Activated B cell treated with CpG ODN at 0.5 μM for 24 hours (primary cell): Measurements from ENCODE around the gene RAB12. TPM values are rescaled to one million over a fixed set of nuclear protein-coding genes. Genes with fewer than 3 reads are reported as not detected.

ENCODE experiments used
- ATAC-seq: fragments of 200-7000 bp; cut with Tn5 transposase; one replicate; pipeline ENCODE4 v1.10.0; 2021; ENCODE audit warnings: low read depth, mild to moderate bottlenecking, moderate library complexity
- CTCF ChIA-PET: fragments of 350-600 bp; sonication (Branson Sonifier 250); formaldehyde crosslinking; loops from one replicate; lab custom pipeline; 2021; ENCODE audit warnings: antibody characterized with exemption; lab: Charles Lee
- POLR2A ChIA-PET: fragments of 350-600 bp; sonication (Branson Sonifier 250); formaldehyde crosslinking; loops from one replicate; lab custom pipeline; 2021; ENCODE audit warnings: antibody characterized with exemption; lab: Charles Lee
- DNase-seq: peaks from one replicate; pipeline ENCODE4 v3.0.0; 2022
- H3K27ac Mint-ChIP-seq: one replicate; pipeline ENCODE4 v1.8.0; 2020; ENCODE audit warnings: mixed read lengths
- H3K27me3 Mint-ChIP-seq: one replicate; pipeline ENCODE4 v1.8.0; 2021; ENCODE audit warnings: mixed read lengths
- H3K36me3 Mint-ChIP-seq: one replicate; pipeline ENCODE4 v1.8.0; 2021; ENCODE audit warnings: low read depth, mixed read lengths
- H3K4me1 Mint-ChIP-seq: one replicate; pipeline ENCODE4 v1.8.0; 2021; ENCODE audit warnings: mixed read lengths
- H3K4me3 Mint-ChIP-seq: one replicate; pipeline ENCODE4 v1.8.0; 2020; ENCODE audit warnings: mild to moderate bottlenecking, mixed read lengths
- H3K9me3 Mint-ChIP-seq: one replicate; pipeline ENCODE4 v1.8.0; 2020; ENCODE audit warnings: mixed read lengths
- CTCF ChIP-seq: fragments of 200-600 bp; IDR thresholded peaks from one replicate; pipeline ENCODE4 v1.8.0; 2022; ENCODE audit warnings: antibody characterized with exemption, mild to moderate bottlenecking
- intact Hi-C: fragments of 100-400 bp; cut with micrococcal nuclease; formaldehyde crosslinking; loops from one replicate; pipeline ENCODE4 v1.15.1; 2024
- total RNA-seq: library from RNA; stranded (reverse); gene quantifications from 2 replicates; pipeline ENCODE4 v1.2.3, GENCODE V29; 2022

Gene RAB12
- total RNA-seq, 1 donor from 2014 or later = 27.5 TPM

GRCh38 chr18:8668381-8668780 lies 59.1 kb downstream of the RAB12 start:
- TF ChIP-seq CTCF = no peak
- ChIA-PET POLR2A (no interaction called here), CTCF (no interaction called here)
- intact Hi-C loops = no loop called here
- Mint-ChIP-seq H3K9me3 (peaks cover 3% of the 10 kb centered on the region), H3K4me3 (no peak overlapping the region), H3K27ac (no peak overlapping the region), H3K4me1 (peaks cover under 1% of the 10 kb centered on the region), H3K36me3 (no peaks in the 10 kb centered on the region), H3K27me3 (no peaks in the 10 kb centered on the region)
- DNase-seq (no peak), ATAC-seq (no peak)

GRCh38 chr18:8669571-8669970 lies 60.3 kb downstream of the RAB12 start:
- no peaks in the 10 kb centered on the region for H3K27me3 Mint-ChIP-seq
- POLR2A ChIA-PET = no interaction called here

GRCh38 chr18:8673256-8674209 lies 64.3 kb downstream of the RAB12 start:
- CTCF ChIA-PET = interaction anchor here (1.6 kb wide), 1 partner anchor 21 kb away, joined by 4 read pairs; no protein-coding TSS in a partner anchor
- Mint-ChIP-seq H3K9me3 (no peaks in the 10 kb centered on the region), H3K27ac (no peak overlapping the region), H3K27me3 (no peaks in the 10 kb centered on the region), H3K36me3 (no peaks in the 10 kb centered on the region), H3K4me1 (peaks cover 7% of the 10 kb centered on the region), H3K4me3 (no peak overlapping the region)
- peak; percentile 31 for ATAC-seq
- POLR2A ChIA-PET = no interaction called here
- no peak for TF ChIP-seq CTCF
- intact Hi-C loops = no loop called here
- no peak for DNase-seq

More at GRCh38 chr18:8669571-8669970, 60.3 kb downstream of the RAB12 start:
- Mint-ChIP-seq H3K9me3 (peaks cover 3% of the 10 kb centered on the region), H3K4me3 (no peak overlapping the region), H3K27ac (no peak overlapping the region), H3K36me3 (no peaks in the 10 kb centered on the region), H3K4me1 (peaks cover 7% of the 10 kb centered on the region)
- ATAC-seq (no peak), DNase-seq (no peak)
- intact Hi-C loops = no loop called here
- CTCF ChIA-PET = no interaction called here
- TF ChIP-seq CTCF = no peak

- no peak overlapping the region for H3K4me3 Mint-ChIP-seq
- ATAC-seq = no peak
- CTCF ChIA-PET = no interaction called here
- DNase-seq = no peak
- H3K27me3 Mint-ChIP-seq = no peaks in the 10 kb centered on the region
- no peak overlapping the region for H3K27ac Mint-ChIP-seq
- TF ChIP-seq CTCF = no peak
- H3K9me3 Mint-ChIP-seq = no peaks in the 10 kb centered on the region
- no peaks in the 10 kb centered on the region for H3K36me3 Mint-ChIP-seq
- POLR2A ChIA-PET = no interaction called here
- intact Hi-C loops = no loop called here
- H3K4me1 Mint-ChIP-seq = peaks cover 7% of the 10 kb centered on the region
Measured at GRCh38 chr18:8675057-8675456, 65.8 kb downstream of the RAB12 start.

GRCh38 chr18:8681196-8681595 lies 72.0 kb downstream of the RAB12 start:
- ChIA-PET POLR2A (interaction anchor here (0.7 kb wide), 1 partner anchor 298 kb away, joined by 3 read pairs; no protein-coding TSS in a partner anchor), CTCF (no interaction called here)
- no peaks in the 10 kb centered on the region for H3K36me3 Mint-ChIP-seq
- ATAC-seq (no peak), DNase-seq (no peak)
- H3K27me3 Mint-ChIP-seq = no peaks in the 10 kb centered on the region
- H3K9me3 Mint-ChIP-seq = no peaks in the 10 kb centered on the region
- no peak overlapping the region for H3K4me3 Mint-ChIP-seq
- no peak for TF ChIP-seq CTCF
- H3K27ac Mint-ChIP-seq = no peak overlapping the region
- no peaks in the 10 kb centered on the region for H3K4me1 Mint-ChIP-seq
- intact Hi-C loops = no loop called here
